Stimulated activated CD4-positive, alpha-beta T cell treated with anti-CD3 and anti-CD28 coated beads, TNF-alpha, amount 100 ng/mL, for 48 hours (primary cell): ENCODE measurements around the gene VN1R2.
A peak's percentile ranks its signal among the peaks of the same experiment; 100 is the strongest.
"Not testable (repeated sequence)": the region's sequence is repeated elsewhere in the genome, so short reads cannot be mapped to it uniquely, and the experiment has no call there.

Experiments
- DNase-seq, 3 donors: peaks; one replicate each; pipeline ENCODE4 v3.0.0-alpha.2; 2020; ENCODE audit warnings: low read depth in 3 of 3

The VN1R2 gene

GRCh38 chr19:53257715-53258342 lies at the start of gene VN1R2:
Gene VN1R2, plus strand, starts transcription at chr19:53258292. Its CDS starts 84 bp downstream, at chr19:53258376.
- not testable (repeated sequence) for DNase-seq

DNA sequence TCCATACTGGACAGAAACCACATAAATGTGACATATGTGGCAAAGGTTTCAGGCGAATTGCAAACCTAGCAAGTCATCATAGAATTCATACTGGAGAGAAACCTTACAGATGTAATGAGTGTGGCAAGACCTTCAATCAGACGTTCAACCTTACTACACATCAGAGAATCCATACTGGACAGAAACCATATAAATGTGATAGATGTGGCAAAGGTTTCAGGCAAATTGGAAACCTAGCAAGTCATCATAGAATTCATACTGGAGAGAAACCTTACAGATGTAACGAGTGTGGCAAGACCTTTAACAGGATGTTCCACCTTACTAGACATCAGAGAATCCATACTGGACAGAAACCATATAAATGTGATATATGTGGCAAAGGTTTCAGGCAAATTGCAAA lies 46.5 kb upstream of the VN1R2 start:
- DNase-seq = not testable (repeated sequence)

- DNase-seq = no peak
These were observed 45.3 kb upstream of the VN1R2 start for GRCh38 chr19:53212703-53213320.

DNA sequence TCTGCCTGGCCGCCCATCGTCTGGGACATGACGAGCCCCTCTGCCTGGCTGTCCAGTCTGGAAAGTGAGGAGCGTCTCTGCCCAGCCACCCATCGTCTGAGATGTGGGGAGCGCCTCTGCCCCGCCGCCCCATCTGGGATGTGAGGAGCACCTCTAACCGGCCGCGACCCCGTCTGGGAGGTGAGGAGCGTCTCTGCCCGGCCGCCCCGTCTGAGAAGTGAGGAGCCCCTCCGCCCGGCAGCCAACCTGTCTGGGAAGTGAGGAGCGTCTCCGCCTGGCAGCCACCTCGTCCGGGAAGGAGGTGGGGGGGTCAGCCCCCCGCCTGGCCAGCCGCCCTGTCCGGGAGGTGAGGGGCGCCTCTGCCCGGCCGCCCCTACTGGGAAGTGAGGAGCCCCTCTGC lies 35.4 kb upstream of the VN1R2 start:
- not testable (repeated sequence) for DNase-seq

DNA sequence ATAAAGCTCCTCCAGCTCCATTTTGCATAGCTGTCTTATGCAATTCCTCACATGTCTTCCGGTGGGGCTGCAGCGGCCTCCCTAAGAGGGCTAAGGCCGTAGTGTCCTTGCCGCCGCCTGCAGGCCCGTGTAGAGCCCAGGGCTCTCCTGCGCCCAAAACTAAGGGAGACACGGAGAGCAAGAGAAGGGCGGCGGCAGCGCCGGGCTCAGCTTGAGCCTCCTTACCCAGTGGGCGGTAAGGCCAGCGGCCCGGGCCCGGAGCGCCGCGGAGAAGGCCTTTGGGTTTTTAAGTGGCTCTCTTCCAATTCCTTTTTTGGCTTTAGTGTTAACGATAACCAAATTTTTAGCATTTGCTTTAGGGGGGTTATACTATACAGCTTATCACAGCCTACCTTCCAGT lies 33.5 kb upstream of the VN1R2 start:
- no peak for DNase-seq

GRCh38 chr19:53237114-53237777 lies 20.8 kb upstream of the VN1R2 start:
- no peak for DNase-seq

DNA sequence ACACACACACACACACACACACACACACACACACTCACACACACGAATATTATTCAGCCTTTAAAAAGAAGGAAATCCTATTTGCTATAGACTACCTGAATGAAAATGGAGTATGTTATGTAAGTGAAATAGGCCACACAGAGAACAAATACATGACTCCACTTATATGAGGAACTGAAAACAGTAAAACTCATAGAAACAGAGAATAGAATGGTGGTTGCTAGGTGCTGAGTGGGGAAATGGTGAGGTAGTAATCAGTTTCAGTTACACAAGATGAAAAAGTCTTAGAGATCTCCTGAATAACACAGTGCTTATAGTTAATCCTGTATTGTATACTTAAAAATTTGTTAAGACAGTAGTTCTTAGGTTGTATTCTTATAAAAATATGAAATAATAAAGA lies 11.6 kb upstream of the VN1R2 start:
- DNase-seq = no peak

DNA sequence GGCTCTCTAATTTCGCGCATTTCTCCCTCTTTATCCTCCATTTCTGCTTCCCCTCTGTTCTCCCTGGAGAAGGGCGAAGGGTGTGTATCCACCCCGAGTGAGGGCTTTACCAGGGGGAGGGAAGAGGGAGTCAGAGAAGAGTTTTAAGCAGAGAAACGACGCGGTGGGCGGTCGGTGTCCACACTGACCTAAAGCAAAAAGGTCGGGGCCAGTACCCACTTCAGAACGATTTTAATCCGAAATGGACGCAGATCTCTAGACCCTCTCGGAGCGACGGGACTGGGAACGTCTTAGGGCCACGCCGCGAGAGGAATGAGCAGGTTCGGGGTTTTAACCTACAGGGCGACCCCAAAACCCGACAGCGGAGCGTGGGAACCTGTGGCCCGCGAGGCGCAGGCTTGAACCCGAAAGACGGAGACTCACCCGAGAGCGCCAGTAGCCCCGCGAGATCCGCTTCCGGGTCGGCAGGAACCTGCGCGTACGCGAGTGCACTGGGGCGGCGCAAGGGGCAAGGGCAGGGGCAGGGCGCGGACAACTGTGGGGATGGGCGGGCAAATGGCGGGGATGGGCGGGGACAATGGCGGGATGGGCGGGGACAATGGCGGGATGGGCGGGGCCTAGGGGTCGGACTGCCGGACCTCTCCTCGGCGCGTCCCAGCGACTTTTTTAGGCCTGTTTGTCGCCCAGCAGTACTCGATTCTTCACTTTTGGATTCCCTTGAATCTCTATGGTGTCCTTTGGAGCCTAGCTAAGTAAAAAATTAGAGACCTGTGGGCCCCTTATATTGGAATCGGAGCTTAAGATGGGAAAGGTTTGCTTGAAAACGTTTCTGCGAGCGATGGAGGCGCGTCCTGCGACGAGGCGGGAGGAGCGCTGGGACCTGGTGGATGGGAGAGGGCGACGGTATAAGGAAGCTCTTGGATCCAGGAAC lies 3.4 kb upstream of the VN1R2 start, which contains the start of gene ZNF677:
ZNF677 (minus strand) TSS at position 463 of the 931 bp plus-strand sequence. CDS start 3,323 bp downstream, outside the sequence.
- peak; percentile 66 to 80 (median 80) for DNase-seq

- DNase-seq = not testable (repeated sequence)
These were observed 9.5 kb downstream of the VN1R2 start, which contains the start of gene VN1R4 for GRCh38 chr19:53267623-53268022. Gene VN1R4, minus strand, starts transcription at chr19:53267723. Its CDS starts 58 bp downstream, at chr19:53267665.

- DNase-seq = not testable (repeated sequence)
These were observed 11.8 kb downstream of the VN1R2 start for GRCh38 chr19:53269861-53270260.

DNA sequence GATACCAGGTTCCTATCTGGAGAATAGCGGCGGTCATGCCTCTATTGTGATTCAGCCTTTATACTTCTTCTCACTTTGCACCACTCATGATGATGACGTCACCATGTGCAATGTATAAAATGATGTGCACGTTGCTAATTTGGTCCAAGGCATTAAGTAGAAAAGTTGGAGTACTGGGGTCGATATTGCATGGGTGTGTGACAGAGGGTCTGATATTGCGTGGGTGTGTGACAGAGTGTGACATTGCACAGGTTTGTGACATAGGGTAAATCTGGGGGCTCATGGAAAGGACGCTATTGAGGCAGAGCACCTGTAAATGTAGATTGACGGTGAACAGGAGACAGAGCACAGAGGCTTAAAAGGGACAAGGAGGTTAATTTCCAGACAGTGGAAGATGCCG lies 14.0 kb downstream of the VN1R2 start:
- no peak for DNase-seq

DNA sequence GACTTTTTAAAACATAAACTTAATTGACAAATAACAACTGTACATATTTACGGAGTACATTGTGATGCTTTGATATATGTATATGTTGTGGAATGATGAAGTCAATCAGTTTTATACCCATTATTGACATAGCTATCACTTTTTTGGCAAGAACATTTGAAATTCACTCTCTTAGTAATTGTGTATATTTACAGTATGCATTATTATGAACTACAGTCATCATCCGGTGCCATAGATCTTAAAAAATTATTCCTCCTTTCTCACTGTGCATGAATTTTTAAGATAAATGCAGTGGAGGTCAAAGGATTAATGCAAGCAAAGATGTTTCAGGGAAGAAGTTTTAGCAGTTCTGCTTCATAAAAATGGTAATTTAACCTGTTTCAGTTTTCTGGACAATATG lies 17.4 kb downstream of the VN1R2 start:
- no peak for DNase-seq

GRCh38 chr19:53281947-53282346 lies 23.9 kb downstream of the VN1R2 start:
- not testable (repeated sequence) for DNase-seq

- DNase-seq = no peak
These were observed 27.0 kb downstream of the VN1R2 start for GRCh38 chr19:53285087-53285486.

DNA sequence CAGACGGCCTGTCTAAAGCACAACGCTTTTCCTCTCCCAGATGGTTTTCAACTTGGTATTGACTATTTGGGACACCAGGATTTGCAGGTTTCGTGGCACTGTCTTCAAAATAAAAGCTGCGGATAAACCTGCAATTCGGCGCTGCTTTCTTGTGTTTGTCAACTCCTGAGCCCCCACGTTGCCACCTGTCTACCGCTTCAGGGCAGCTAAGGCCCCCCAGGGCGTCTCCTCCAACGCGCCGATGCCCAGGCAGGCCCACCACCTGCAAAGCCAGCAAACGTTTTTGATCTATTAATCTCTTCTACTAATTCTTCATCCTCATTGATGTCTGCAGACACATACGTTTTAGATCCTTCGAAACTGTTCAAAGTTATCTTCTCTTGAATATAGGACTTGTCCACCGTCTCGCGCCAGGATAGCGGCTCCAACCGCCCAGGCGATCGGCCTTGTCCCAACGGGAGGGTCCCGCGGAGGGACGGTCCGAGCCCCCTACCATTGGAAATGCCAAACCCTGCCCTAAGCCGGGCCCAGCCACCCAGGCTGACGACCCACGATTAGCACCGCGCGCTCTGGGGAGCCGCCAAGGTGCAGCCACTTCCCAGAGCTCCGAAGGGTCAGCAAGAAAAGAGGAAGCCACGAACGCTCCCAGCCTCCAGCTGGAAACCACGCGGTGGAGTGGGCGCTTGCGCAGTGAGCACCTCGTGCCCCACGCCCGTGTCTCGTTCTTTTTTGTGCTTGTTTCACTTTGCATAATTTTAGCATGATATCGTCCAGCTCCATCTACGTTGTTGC lies 32.9 kb downstream of the VN1R2 start:
- no peak for DNase-seq

GRCh38 chr19:53294786-53295441 lies 36.8 kb downstream of the VN1R2 start:
- DNase-seq = no peak

GRCh38 chr19:53301341-53301740 lies 43.2 kb downstream of the VN1R2 start:
- DNase-seq = not testable (repeated sequence)

DNA sequence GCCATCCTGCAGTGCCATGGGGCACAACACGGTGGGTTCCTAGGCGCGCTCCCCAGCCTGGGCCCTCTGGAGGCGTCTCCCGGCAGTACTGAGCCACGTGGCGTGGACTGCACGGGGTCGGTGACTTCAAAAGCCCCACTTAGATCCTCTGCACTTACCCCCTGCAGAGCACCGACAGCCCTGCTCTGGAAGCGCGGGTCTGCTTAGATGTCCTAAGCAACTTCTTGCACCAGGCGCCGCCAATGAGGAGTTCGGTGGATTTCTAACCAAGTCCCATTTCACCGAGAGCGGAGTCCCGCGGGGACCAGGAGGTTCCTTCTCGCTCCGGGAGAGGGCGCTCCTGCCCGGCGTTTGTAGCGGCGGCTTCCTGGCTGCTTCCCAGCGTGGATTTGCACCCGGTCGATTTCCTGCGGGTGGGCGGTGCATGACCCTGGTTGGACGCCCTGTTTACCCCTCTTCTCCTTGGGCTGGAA lies 50.3 kb downstream of the VN1R2 start:
- no peak for DNase-seq
